Endothelial cell (in vitro differentiated cells): ENCODE data around the gene PLA2G4D. TPM values are rescaled to one million over a fixed set of nuclear protein-coding genes. Genes with fewer than 3 reads are reported as not detected.

Source experiments
- DNase-seq: peaks from one replicate; pipeline ENCODE4 v3.0.0; 2021; ENCODE audit warnings: low spot score
- H3K27ac Mint-ChIP-seq: one replicate; pipeline ENCODE4 v1.8.0; 2021; ENCODE audit warnings: mixed read lengths, inconsistent platforms; ENCODE audit not compliant: unreplicated experiment
- H3K27me3 Mint-ChIP-seq: one replicate; pipeline ENCODE4 v1.8.0; 2021; ENCODE audit warnings: mild to moderate bottlenecking, moderate library complexity, mixed read lengths, inconsistent platforms; ENCODE audit not compliant: unreplicated experiment
- H3K36me3 Mint-ChIP-seq: one replicate; pipeline ENCODE4 v1.8.0; 2021; ENCODE audit warnings: mild to moderate bottlenecking, low read depth, mixed read lengths, inconsistent platforms; ENCODE audit not compliant: unreplicated experiment
- H3K4me1 Mint-ChIP-seq: one replicate; pipeline ENCODE4 v1.8.0; 2021; ENCODE audit warnings: mild to moderate bottlenecking, mixed read lengths, inconsistent platforms; ENCODE audit not compliant: unreplicated experiment
- H3K4me3 Mint-ChIP-seq: one replicate; pipeline ENCODE4 v1.8.0; 2021; ENCODE audit warnings: mild to moderate bottlenecking, mixed read lengths, inconsistent platforms; ENCODE audit not compliant: unreplicated experiment
- H3K9me3 Mint-ChIP-seq: one replicate; pipeline ENCODE4 v1.8.0; 2021; ENCODE audit warnings: mixed read lengths, inconsistent platforms; ENCODE audit not compliant: unreplicated experiment
- total RNA-seq: library from RNA; stranded (reverse); fragmentation: NEBNext Ultra II Directional; extraction: Animal tissue kit (Norgen Biotek cat#: 25700); gene quantifications from one replicate; pipeline ENCODE4 v1.2.1, GENCODE V29; 2021; ENCODE audit not compliant: unreplicated experiment
- TF ChIP-seq, protein P1 (sequence below): fragments of 200-600 bp; sonication (generic); IDR thresholded peaks from one replicate; pipeline ENCODE4 v1.5.0; 2021; ENCODE audit warnings: antibody characterized with exemption; ENCODE audit not compliant: unreplicated experiment

PLA2G4D gene
- total RNA-seq, 1 donor from 2014 or later: not detected

- no peak for DNase-seq
- H3K9me3 Mint-ChIP-seq: no peaks in the 10 kb centered on the region
- H3K27ac Mint-ChIP-seq: no peak overlapping the region
- H3K36me3 Mint-ChIP-seq: peaks cover 4% of the 10 kb centered on the region
- peaks cover 7% of the 10 kb centered on the region for H3K4me1 Mint-ChIP-seq
- H3K27me3 Mint-ChIP-seq: peaks cover 5% of the 10 kb centered on the region
- no peak overlapping the region for H3K4me3 Mint-ChIP-seq
- TF ChIP-seq, protein P1, sequence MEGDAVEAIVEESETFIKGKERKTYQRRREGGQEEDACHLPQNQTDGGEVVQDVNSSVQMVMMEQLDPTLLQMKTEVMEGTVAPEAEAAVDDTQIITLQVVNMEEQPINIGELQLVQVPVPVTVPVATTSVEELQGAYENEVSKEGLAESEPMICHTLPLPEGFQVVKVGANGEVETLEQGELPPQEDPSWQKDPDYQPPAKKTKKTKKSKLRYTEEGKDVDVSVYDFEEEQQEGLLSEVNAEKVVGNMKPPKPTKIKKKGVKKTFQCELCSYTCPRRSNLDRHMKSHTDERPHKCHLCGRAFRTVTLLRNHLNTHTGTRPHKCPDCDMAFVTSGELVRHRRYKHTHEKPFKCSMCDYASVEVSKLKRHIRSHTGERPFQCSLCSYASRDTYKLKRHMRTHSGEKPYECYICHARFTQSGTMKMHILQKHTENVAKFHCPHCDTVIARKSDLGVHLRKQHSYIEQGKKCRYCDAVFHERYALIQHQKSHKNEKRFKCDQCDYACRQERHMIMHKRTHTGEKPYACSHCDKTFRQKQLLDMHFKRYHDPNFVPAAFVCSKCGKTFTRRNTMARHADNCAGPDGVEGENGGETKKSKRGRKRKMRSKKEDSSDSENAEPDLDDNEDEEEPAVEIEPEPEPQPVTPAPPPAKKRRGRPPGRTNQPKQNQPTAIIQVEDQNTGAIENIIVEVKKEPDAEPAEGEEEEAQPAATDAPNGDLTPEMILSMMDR: no peak
Observed at GRCh38 chr15:42078903-42079302, 15.5 kb downstream of the PLA2G4D start.

GRCh38 chr15:42077689-42078088 lies 16.7 kb downstream of the PLA2G4D start:
- peaks cover 4% of the 10 kb centered on the region for H3K36me3 Mint-ChIP-seq
- peaks cover 7% of the 10 kb centered on the region for H3K4me1 Mint-ChIP-seq
- TF ChIP-seq, protein P1: no peak
- H3K4me3 Mint-ChIP-seq: no peak overlapping the region
- peaks cover 5% of the 10 kb centered on the region for H3K27me3 Mint-ChIP-seq
- no peak for DNase-seq
- H3K27ac Mint-ChIP-seq: no peak overlapping the region
- H3K9me3 Mint-ChIP-seq: no peaks in the 10 kb centered on the region

- TF ChIP-seq, protein P1: no peak
- H3K9me3 Mint-ChIP-seq: no peaks in the 10 kb centered on the region
- peaks cover 5% of the 10 kb centered on the region for H3K27me3 Mint-ChIP-seq
- no peak overlapping the region for H3K4me3 Mint-ChIP-seq
- no peak for DNase-seq
- no peak overlapping the region for H3K27ac Mint-ChIP-seq
- peaks cover 7% of the 10 kb centered on the region for H3K4me1 Mint-ChIP-seq
- no peaks in the 10 kb centered on the region for H3K36me3 Mint-ChIP-seq
Observed at GRCh38 chr15:42073418-42073817, 20.9 kb downstream of the PLA2G4D start.

DNA sequence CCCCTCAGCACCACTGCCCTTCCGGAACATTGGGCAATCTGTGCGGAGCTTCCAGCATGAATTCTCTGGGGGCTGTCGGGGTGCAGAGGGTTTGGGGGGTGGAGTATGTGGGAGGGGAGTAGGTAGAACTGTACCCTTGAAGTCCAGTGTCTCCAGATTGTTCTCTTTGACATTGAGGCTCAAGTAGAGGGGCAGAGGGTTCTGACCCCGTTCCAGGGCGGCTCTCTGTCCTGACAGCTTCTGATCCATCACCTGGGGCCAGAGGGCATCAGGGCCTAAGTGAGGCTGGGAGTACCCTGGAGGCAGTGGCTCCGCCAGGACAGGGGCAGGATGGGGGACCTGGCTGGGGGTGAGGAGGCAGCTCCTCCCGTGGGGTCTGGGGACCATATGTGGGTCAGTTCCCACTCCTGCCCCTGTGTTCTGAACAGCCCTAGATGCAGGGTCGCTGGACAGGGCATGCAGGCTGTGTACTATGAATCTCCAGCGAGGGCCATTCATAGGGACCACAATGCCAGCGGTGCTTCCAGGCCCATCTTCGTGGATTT lies 22.1 kb downstream of the PLA2G4D start:
- Mint-ChIP-seq H3K27me3 (peaks cover 5% of the 10 kb centered on the region), H3K9me3 (no peaks in the 10 kb centered on the region), H3K4me1 (peaks cover 7% of the 10 kb centered on the region), H3K36me3 (no peaks in the 10 kb centered on the region), H3K27ac (no peak overlapping the region), H3K4me3 (no peak overlapping the region)
- TF ChIP-seq, protein P1: no peak
- no peak for DNase-seq

DNA sequence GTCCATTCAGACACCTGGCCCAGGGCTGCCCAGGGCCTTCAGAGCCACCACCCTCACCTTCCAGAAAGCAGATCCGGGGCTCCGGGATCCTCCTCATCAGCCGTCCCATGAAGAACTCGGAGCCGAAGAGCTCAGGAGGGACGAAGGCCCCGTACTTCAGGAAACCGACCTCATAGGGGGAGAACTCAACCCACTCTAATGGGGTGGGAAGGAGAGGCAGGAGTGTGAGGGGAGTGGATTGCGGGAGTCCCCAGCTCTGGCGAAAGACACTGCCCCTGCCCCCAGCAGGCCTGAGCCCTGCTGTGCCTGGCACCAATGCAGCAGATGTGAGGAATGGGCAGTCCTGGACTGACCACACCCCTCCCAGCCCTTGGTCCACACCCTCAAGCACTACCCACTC lies 22.6 kb downstream of the PLA2G4D start:
- Mint-ChIP-seq H3K4me1 (peaks cover 7% of the 10 kb centered on the region), H3K36me3 (no peaks in the 10 kb centered on the region), H3K4me3 (no peak overlapping the region), H3K9me3 (no peaks in the 10 kb centered on the region), H3K27ac (no peak overlapping the region), H3K27me3 (peaks cover 5% of the 10 kb centered on the region)
- TF ChIP-seq, protein P1: no peak
- no peak for DNase-seq
